K562 (cell line): ENCODE results near the gene NOP16. TPM values are rescaled to one million over a fixed set of nuclear protein-coding genes. Genes with fewer than 3 reads are reported as not detected.

Experiments used
- ATAC-seq: fragments of 200-7000 bp; cut with Tn5 transposase; 3 replicates; pipeline ENCODE4 v1.9.1; 2020; ENCODE audit warnings: moderate library complexity
- BruUV-seq: library from RNA; stranded (reverse); fragments of 400-500 nt; replicated peaks from 2 replicates; lab custom pipeline; 2021; lab: Mats Ljungman, UMichigan
- CTCF ChIA-PET: fragments of 300-600 bp; formaldehyde crosslinking; extraction: SDS; loops from one replicate; lab custom pipeline; 2021; ENCODE audit warnings: low intra/inter-chr PET ratio; lab: Yijun Ruan, JAX
- POLR2A ChIA-PET: fragments of 300-600, 350-650 bp; sonication (Branson Sonifier 250); formaldehyde crosslinking; extraction: SDS; loops from one replicate; lab custom pipeline; 2021; ENCODE audit warnings: antibody characterized with exemption, inconsistent platforms; lab: Yijun Ruan, JAX
- DNase-seq, 4 experiments: peaks; one replicate each; pipeline versions ENCODE4 v3.0.0 to v3.0.0-alpha.2; 2011 to 2018; ENCODE audit warnings: low spot score in 3 of 4, mixed read lengths in 3 of 4; ENCODE audit errors: extremely low read depth in 1 of 4
- FAIRE-seq: peaks from 2 replicates; lab custom pipeline; 2011; peaks lifted over from hg19 to GRCh38; lab: Jason Lieb, UNC
- H2AFZ ChIP-seq: 2 replicates; pipeline ENCODE4 v1.6.0; 2011; ENCODE audit warnings: low read depth, low read length, control low read depth, inconsistent platforms
- H3K27ac ChIP-seq: fragments of 200-600 bp; 3 replicates; pipeline ENCODE4 v1.8.0; 2011; ENCODE audit warnings: low read depth, mild to moderate bottlenecking, control low read depth, inconsistent platforms, low read length, moderate library complexity, mixed read lengths; ENCODE audit errors: extremely low read depth
- H3K27me3 ChIP-seq, 2 experiments: fragments of 300-600 bp in 1 of 2; 2 replicates in 1 of 2; 3 replicates in 1 of 2; pipeline versions ENCODE4 v1.6.0 to v1.8.0; 2011; ENCODE audit warnings: inconsistent platforms in 2 of 2, low read length in 2 of 2, mild to moderate bottlenecking in 1 of 2, mixed read lengths in 1 of 2, moderate library complexity in 1 of 2; ENCODE audit not compliant: control insufficient read depth in 2 of 2, insufficient read depth in 2 of 2
- H3K36me3 ChIP-seq: fragments of 300-600 bp; 3 replicates; pipeline ENCODE4 v1.8.0; 2011; ENCODE audit warnings: mild to moderate bottlenecking, low read length, inconsistent platforms; ENCODE audit not compliant: control insufficient read depth, insufficient read depth
- H3K4me1 ChIP-seq, 2 experiments: fragments of 200-600 bp in 1 of 2; replicated peaks in 1 of 2; 2 replicates in 1 of 2; 3 replicates in 1 of 2; pipeline versions ENCODE4 v1.5.1 to v1.8.0; 2011; ENCODE audit warnings: inconsistent platforms in 2 of 2, low read length in 2 of 2, mild to moderate bottlenecking in 1 of 2, mixed read lengths in 1 of 2, moderate library complexity in 1 of 2; ENCODE audit not compliant: control insufficient read depth in 2 of 2, insufficient read depth in 2 of 2
- H3K4me2 ChIP-seq: 2 replicates; pipeline ENCODE4 v1.6.1; 2011; ENCODE audit warnings: low read length, control low read depth, inconsistent platforms, mixed read lengths; ENCODE audit not compliant: insufficient read depth
- H3K4me3 ChIP-seq: fragments of 200-600 bp; sonication (generic), shearing (Covaris generic); 2 replicates; pipeline ENCODE4 v1.5.1; 2016; ENCODE audit warnings: control low read depth, inconsistent platforms
- H3K79me2 ChIP-seq: fragments of 200-600 bp; 3 replicates; pipeline ENCODE4 v1.8.0; 2011; ENCODE audit warnings: low read length, inconsistent platforms; ENCODE audit not compliant: control insufficient read depth, insufficient read depth
- H3K9ac ChIP-seq, 2 experiments: 2 replicates each; pipeline versions ENCODE4 v1.6.0 to v1.6.1; 2011; ENCODE audit warnings: low read depth in 2 of 2, low read length in 2 of 2, control low read depth in 1 of 2, inconsistent platforms in 1 of 2, mild to moderate bottlenecking in 1 of 2, mixed read lengths in 1 of 2; ENCODE audit not compliant: insufficient read depth in 1 of 2
- H3K9me1 ChIP-seq: one replicate; pipeline ENCODE4 v1.6.0; 2011; ENCODE audit warnings: inconsistent platforms, mild to moderate bottlenecking, low read length, moderate library complexity; ENCODE audit not compliant: control insufficient read depth, insufficient read depth
- H3K9me3 ChIP-seq: replicated peaks from 2 replicates; pipeline ENCODE4 v1.5.1; 2011; ENCODE audit warnings: low read depth, low read length, inconsistent platforms; ENCODE audit not compliant: control insufficient read depth, insufficient read depth
- H4K20me1 ChIP-seq: replicated peaks from 2 replicates; pipeline ENCODE4 v1.6.1; 2011; ENCODE audit warnings: low read length, inconsistent platforms, mixed read lengths; ENCODE audit not compliant: control insufficient read depth, insufficient read depth
- BRCA1 ChIP-seq, 2 experiments: fragments of 450-650 bp in 1 of 2; sonication (generic) in 1 of 2; formaldehyde crosslinking in 1 of 2; IDR thresholded peaks; 2 replicates each; pipeline versions ENCODE4 v1.5.0 to v1.6.1; 2017 to 2020; ENCODE audit warnings: mild to moderate bottlenecking in 1 of 2, missing genetic modification reagents in 1 of 2
- E2F8 ChIP-seq: fragments of 450-650 bp; IDR thresholded peaks from 2 replicates; pipeline ENCODE4 v1.7.1; 2018; ENCODE audit warnings: mild to moderate bottlenecking, low read depth; ENCODE audit not compliant: partially characterized antibody
- EP400 ChIP-seq: fragments of 450-650 bp; IDR thresholded peaks from 2 replicates; pipeline ENCODE4 v1.6.1; 2017; ENCODE audit warnings: antibody characterized with exemption, mild to moderate bottlenecking, moderate library complexity
- FOXJ3 ChIP-seq: sonication (generic); formaldehyde crosslinking; IDR thresholded peaks from 2 replicates; pipeline ENCODE4 v1.4.0; 2020; ENCODE audit warnings: mild to moderate bottlenecking, missing genetic modification reagents
- GTF2F1 ChIP-seq: IDR thresholded peaks from 2 replicates; pipeline ENCODE4 v1.6.1; 2011; ENCODE audit warnings: low read depth, low read length, improper control_type of control experiment
- HSF4 ChIP-seq: fragments of 250-450 bp; sonication (Bioruptor Pico); IDR thresholded peaks from 2 replicates; pipeline ENCODE4 v2.1.2; 2022; ENCODE audit warnings: mild to moderate bottlenecking, moderate library complexity, borderline replicate concordance
- MEIS2 ChIP-seq: fragments of 450-650 bp; IDR thresholded peaks from 2 replicates; pipeline ENCODE4 v1.6.1; 2014; ENCODE audit warnings: mild to moderate bottlenecking; ENCODE audit not compliant: partially characterized antibody
- TRIM24 ChIP-seq, 2 experiments: fragments of 450-650 bp; IDR thresholded peaks; 2 replicates each; pipeline ENCODE4 v1.6.1; 2016
- ZNF609 ChIP-seq: sonication (generic); formaldehyde crosslinking; IDR thresholded peaks from 2 replicates; pipeline ENCODE4 v1.8.1; 2023; ENCODE audit warnings: missing genetic modification reagents, mild to moderate bottlenecking, borderline replicate concordance
- ZNF764 ChIP-seq: fragments of 250-450 bp; sonication (Bioruptor Pico); IDR thresholded peaks from 2 replicates; pipeline ENCODE4 v1.4.0; 2020; ENCODE audit warnings: low read depth, mild to moderate bottlenecking, moderate library complexity
- WGBS: fragments of 100-300 bp; shearing (Covaris generic); methylation state at CpG from one replicate; pipeline ENCODE4 v1.1.6; 2016; ENCODE audit warnings: low coverage, mixed read lengths; ENCODE audit not compliant: insufficient coverage; ENCODE audit errors: missing lambda C conversion rate; 5-methylcytosine and 5-hydroxymethylcytosine counted together
- in situ Hi-C: fragments of 300-500 bp; cut with MboI; formaldehyde crosslinking; loops from 4 replicates; pipeline ENCODE4 v1.15.0; 2018; ENCODE audit warnings: inconsistent platforms, mixed read lengths
- intact Hi-C: fragments of 100-400 bp; cut with micrococcal nuclease; formaldehyde crosslinking; loops from 2 replicates; pipeline ENCODE4 v1.14.2; 2022
- polyA plus RNA-seq, 8 experiments: library from polyadenylated mRNA; depleted of rRNA in 4 of 8; stranded (reverse) in 5 of 8; unstranded in 3 of 8; fragments of >200 nt; fragmentation: Nextera tagmentation in 2 of 8; fragmentation: Illumina TruSeq in 1 of 8; extraction: Ambion mirVana in 2 of 8; extraction: Trizol in 1 of 8; gene quantifications; 2 replicates each; pipeline versions ENCODE4 v1.2.1 to v1.2.3, GENCODE V29; 2011 to 2014; ENCODE audit warnings: inconsistent platforms in 1 of 8, missing spikeins in 1 of 8
- total RNA-seq, 7 experiments: library from RNA; depleted of rRNA in 6 of 7; stranded (reverse); fragments of >200 nt in 6 of 7; fragmentation: Illumina TruSeq in 2 of 7; extraction: Trizol in 2 of 7; gene quantifications; 2 replicates each; pipeline versions ENCODE4 v1.2.1 to v1.2.3, GENCODE V29; 2011 to 2021; ENCODE audit warnings: low replicate concordance in 1 of 7
- TF ChIP-seq, protein P1 (sequence below): sonication (generic); formaldehyde crosslinking; IDR thresholded peaks from 2 replicates; pipeline ENCODE4 v1.9.0; 2022; ENCODE audit warnings: mild to moderate bottlenecking, missing genetic modification reagents

The NOP16 gene
- total and polyA plus RNA-seq, 9 of the 15 experiments (the other 6 are each of a cell fraction or from before 2014, with no cell fraction given) = 92.5 to 342 (median 148) TPM

DNA sequence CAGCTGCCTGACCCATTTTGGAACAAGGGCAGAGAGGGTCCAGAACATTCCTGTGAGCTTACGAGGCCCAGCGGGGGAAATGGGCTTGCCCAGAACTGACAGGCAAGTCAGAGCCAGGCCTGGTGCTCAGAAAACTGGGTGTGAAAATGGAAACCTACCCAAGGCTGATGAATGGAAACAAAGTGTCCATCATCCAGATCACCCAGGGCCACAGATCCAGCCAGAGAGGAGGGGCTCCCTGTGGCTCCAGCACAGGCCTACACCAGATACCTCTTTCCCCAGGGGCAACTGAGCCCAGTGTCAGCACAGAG is 24.8 kb upstream of the NOP16 start (continued):
- TF ChIP-seq, protein P1, sequence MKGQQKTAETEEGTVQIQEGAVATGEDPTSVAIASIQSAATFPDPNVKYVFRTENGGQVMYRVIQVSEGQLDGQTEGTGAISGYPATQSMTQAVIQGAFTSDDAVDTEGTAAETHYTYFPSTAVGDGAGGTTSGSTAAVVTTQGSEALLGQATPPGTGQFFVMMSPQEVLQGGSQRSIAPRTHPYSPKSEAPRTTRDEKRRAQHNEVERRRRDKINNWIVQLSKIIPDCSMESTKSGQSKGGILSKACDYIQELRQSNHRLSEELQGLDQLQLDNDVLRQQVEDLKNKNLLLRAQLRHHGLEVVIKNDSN (CRISPR knock-in tag) = no peak
- TF ChIP-seq, all 486 proteins: peak for 0

DNA sequence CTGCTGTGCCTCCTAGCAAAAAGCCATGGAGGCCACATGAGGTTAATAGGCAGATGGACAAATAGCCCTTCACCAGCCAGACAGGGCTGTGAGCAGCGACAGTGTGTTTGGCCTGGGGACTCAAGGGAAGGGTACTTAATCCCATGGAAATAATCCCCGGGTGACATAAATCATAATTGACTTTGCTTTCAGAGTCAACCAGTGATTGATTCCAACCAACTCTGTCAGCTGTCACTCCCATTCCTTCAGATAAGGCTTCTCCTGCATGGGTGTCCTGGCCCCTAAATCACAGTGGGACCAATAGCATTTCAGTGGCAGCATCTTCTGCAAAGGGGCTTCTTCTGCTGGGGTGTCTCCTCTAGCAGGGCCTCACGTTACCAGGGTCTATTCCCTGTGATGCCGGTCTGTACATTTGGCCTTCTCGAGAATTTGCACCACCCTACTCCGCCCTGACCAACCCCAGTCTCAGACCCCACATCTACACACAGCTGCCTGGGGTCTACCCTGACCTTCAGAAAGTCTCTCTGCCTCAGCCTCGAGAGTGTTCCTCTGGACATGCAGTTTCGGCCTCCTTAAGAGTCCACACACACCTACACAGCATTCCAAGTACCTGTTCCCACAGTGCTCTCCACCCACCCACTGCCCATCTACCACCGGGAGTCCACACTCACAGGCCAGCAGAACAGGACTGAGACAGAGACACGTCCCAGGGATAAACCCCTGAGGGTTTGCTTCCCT is 24.3 kb upstream of the NOP16 start:
- WGBS = 66% methylated on average over 10 of the region's 10 CpGs
- peaks cover 9% of the 10 kb centered on the region; the same call in 1 of the 2 replicates for H4K20me1 ChIP-seq
- intact Hi-C loops (loop anchor here (10.0 kb wide), 1 partner anchor 72 kb away; no protein-coding TSS in a partner anchor), in situ Hi-C loops (no loop called here)
- H2AFZ ChIP-seq = no peak overlapping the region
- H3K9ac ChIP-seq = peak overlapping the region in 1 of 2 experiments; percentile 49; a peak in 1 of 4 replicates
- DNase-seq = peak in 1 of 4 experiments; percentile 4
- peaks cover 12 to 17% of the 10 kb centered on the region in 2 experiments; a peak in 4 of 5 replicates for H3K4me1 ChIP-seq
- no peak overlapping the region for H3K27ac ChIP-seq
- ChIA-PET POLR2A (interaction anchor here (0.7 kb wide), 1 partner anchor 261 kb away, joined by 3 read pairs; no protein-coding TSS in a partner anchor), CTCF (no interaction called here)
- peaks cover 21% of the 10 kb centered on the region for H3K79me2 ChIP-seq
- no peak overlapping the region for H3K4me3 ChIP-seq
- FAIRE-seq = no peak
- H3K36me3 ChIP-seq = peaks cover 20% of the 10 kb centered on the region; the same call in 2 of the 3 replicates
- H3K4me2 ChIP-seq = no peak overlapping the region
- H3K27me3 ChIP-seq = no peaks in the 10 kb centered on the region
- no peaks in the 10 kb centered on the region for H3K9me3 ChIP-seq
- ATAC-seq = no peak
- BruUV-seq = no TSS peak
- peaks cover 4% of the 10 kb centered on the region for H3K9me1 ChIP-seq
- no peak for TF ChIP-seq ZNF609
- TF ChIP-seq FOXJ3 (CRISPR knock-in tag) = no peak
- TF ChIP-seq MEIS2 = peak; percentile 63
- no peak for TF ChIP-seq BRCA1 (IDR thresholded peaks at IDR 0.05)
- TF ChIP-seq BRCA1 (CRISPR knock-in tag; IDR thresholded peaks at IDR 0.05) = no peak
- TF ChIP-seq TRIM24 (IDR thresholded peaks at IDR 0.05) = no peak
- no peak for TF ChIP-seq EP400
- TF ChIP-seq GTF2F1 = no peak
- TF ChIP-seq E2F8 = no peak
- TF ChIP-seq ZNF764 (CRISPR knock-in tag) = no peak
- no peak for TF ChIP-seq HSF4 (CRISPR knock-in tag)
